Ammon's horn (tissue), 1 donor: Measurements from ENCODE around the gene MBD4.
"Not testable (repeated sequence)": the region's sequence is repeated elsewhere in the genome, so short reads cannot be mapped to it uniquely, and the experiment has no call there.

Source experiments
- DNase-seq: peaks from one replicate; pipeline ENCODE4 v3.0.0-alpha.2; 2016; ENCODE audit warnings: low spot score

The MBD4 gene

DNA sequence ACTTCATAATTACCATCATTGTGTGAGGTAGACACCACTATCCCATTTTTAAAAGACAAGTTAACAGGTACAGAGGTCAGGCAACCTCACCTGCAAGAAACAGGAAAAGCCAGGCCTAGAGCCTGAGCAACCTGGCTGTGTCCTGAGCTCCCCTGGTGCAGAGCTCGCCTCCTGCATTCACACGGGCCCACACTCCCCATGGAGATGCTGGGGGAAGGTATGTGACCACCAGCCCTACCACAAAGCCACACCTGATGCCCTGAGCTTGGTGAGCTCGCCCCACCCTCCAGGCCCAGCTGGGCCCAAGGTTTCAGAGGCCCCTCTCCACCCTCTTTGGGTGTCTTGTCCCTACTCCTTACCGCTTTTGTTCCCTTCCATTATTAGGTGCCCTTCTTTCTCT is 10.1 kb downstream of the MBD4 start:
- DNase-seq: no peak

DNA sequence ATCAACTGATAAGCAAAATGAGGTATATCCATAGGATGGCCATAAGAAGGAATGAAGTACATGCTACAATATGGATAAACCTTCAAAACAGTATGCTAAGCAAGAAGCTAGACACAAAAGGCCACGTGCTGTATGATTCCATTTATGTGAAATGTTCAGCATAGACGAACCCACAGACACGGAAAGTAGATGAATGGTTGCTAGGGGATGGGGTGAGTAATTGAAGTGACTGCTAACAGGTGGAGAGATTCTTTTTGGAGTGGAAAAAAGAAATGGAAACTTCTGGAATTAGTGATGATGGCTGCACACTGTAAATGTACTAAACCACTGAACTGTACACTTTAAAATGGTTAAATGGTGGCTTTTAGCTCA is 10.7 kb downstream of the MBD4 start:
- DNase-seq: no peak

- peak; percentile 99 for DNase-seq
Measured at GRCh38 chr3:129428376-129429079, 11.2 kb downstream of the MBD4 start, which contains the start of gene EFCAB12. Gene EFCAB12 (minus strand): TSS chr3:129428636. CDS start chr3:129428488, 148 bp downstream.

GRCh38 chr3:129428007-129428375 is 11.8 kb downstream of the MBD4 start:
- DNase-seq: no peak

DNA sequence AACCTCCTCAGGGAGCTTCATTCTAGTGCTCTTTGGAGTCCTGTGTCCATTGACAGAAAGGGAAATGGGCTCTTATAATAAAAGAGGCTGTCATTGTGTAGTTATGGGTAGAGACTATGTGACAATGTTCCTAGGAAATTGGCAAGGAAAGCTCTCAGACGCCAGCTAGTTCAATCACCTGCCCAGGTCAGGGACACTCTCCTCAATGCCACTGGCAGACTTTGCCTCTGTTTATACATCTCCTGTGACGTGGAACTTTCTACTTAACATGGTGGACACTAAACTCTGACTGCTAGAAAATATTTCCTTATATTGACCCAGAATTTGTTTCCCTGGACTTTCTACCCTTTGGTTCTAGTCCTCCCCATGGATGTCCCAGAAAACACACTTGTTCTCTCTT is 14.1 kb downstream of the MBD4 start:
- DNase-seq: no peak

- DNase-seq: no peak
Measured at GRCh38 chr3:129425213-129425612, 14.5 kb downstream of the MBD4 start.

- no peak for DNase-seq
Measured at GRCh38 chr3:129424185-129424841, 15.4 kb downstream of the MBD4 start.

DNA sequence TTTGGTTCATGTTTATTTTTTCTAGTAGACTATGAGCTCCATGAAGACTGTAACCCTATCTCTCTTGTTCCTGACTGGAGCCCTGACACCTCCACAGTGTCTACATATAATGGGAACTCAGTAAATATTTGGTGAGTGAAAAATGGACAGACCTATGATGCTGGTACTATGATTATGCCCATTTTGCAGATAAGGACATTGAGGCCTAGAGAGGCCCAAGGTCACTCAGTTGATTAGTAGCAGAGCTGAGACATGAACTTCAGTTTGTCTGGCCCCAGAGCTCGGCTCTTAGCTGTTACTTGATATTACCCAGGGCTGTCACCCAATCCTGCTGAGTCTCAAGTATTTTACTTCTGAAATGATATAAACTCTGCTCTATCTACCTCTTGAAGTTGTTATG is 16.9 kb downstream of the MBD4 start:
- DNase-seq: no peak

DNA sequence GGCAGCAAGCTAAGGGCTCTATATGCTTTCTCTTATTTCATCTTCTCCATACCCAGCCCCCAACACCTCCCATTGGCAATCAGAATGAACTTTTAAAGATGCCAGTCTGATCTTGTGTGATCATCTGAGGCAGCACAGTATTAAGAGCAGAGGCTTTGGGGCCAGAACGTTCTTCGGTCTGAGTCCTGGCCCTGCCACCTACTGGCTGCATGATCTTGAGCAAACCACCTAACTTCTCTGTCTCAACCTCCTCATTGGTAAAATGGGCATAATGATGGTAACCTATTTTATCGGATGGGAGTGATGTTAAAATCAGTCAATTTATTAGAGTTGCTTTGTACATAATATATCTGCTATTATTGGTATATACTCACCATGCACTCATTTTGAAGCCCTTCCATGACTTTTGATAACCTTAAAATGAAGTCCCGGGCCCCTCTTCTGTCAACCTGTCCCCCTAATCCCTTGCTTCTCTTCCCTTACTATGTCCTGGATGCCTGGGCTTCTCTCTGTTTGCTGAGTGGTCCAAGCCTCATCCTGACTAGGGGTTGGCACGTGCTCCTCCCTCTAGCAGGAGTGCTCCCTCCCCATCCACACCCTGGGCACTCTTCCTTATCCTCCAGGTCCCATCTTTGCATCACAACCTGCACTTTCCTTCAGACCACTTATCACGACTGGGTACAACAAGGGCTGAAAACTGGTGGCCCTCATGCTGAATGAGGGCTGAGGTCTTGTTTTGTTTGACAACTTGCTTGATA is 17.6 kb downstream of the MBD4 start:
- DNase-seq: no peak

DNA sequence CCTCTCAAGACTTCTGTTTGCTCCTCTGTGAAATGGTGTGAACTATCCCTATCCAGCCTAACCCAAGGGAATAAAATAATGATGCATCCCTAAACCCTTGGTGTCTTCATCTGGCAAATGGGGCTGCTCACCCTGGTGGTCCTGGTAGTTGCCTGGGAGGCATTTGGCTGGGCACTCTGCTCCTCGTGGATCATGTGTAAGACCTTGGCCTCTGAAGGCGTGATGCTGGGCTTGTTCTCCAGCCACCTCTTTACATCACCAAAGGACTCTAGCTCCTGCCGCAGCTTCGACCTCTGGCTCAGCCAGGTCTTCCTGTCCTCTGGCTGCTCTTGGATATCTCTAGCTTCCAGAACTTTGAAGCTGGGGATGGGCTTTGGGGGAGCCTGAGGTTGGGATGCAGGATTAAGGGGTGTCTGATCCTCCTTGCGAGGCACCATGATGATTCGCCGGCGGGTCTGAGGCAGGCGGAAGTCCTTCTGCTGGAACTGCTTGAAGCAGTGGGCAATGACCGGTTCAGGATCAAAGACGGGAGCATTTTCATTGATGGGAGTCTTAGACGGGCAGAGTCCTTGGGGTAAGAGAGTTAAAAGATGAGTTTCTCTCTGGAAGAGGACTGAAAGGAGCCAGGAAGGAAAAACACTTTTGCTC is 18.4 kb downstream of the MBD4 start:
- no peak for DNase-seq

GRCh38 chr3:129419476-129419875 is 20.3 kb downstream of the MBD4 start:
- no peak for DNase-seq

- no peak for DNase-seq
Measured at GRCh38 chr3:129418041-129418973, 21.4 kb downstream of the MBD4 start.

DNA sequence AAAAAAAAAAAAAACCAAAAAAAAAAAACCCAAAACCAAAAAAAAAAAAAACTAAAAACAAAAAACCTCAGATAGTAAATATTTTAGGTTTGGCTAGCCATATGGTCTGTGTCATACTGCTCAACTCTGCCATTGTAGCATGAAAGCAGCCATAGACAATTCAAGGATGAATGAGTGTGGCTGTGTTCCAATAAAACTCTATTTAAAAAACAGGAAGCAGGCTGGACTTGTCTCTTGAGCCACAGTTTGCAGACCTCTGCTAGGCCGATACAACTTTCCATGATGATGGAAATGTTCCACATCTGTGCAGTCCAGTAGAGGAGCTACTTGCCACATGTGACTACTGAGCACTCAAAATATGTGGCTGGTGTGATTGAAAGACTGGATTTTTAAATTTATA is 22.4 kb downstream of the MBD4 start:
- no peak for DNase-seq

GRCh38 chr3:129416415-129416814 is 23.3 kb downstream of the MBD4 start:
- no peak for DNase-seq

DNA sequence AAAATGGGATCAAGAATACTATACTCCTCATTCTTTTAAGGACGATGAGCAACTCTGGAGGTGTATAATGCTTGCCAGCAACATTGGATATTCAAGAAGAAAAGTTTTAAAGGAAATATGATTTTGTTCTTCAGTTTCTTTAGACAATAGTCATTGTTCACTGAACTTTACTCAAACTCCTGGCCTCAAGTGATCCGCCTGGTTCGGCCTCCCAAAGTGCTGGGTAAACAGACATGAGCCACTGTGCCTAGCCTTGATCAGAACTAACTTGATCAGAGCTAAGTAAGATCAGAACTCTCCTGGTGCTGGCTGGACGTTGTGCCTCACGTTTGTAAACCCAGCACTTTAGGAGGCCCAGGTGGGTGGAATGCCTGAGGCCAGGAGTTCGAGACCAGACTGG is 23.9 kb downstream of the MBD4 start:
- DNase-seq: no peak

GRCh38 chr3:129415378-129415777 is 24.4 kb downstream of the MBD4 start:
- no peak for DNase-seq

DNA sequence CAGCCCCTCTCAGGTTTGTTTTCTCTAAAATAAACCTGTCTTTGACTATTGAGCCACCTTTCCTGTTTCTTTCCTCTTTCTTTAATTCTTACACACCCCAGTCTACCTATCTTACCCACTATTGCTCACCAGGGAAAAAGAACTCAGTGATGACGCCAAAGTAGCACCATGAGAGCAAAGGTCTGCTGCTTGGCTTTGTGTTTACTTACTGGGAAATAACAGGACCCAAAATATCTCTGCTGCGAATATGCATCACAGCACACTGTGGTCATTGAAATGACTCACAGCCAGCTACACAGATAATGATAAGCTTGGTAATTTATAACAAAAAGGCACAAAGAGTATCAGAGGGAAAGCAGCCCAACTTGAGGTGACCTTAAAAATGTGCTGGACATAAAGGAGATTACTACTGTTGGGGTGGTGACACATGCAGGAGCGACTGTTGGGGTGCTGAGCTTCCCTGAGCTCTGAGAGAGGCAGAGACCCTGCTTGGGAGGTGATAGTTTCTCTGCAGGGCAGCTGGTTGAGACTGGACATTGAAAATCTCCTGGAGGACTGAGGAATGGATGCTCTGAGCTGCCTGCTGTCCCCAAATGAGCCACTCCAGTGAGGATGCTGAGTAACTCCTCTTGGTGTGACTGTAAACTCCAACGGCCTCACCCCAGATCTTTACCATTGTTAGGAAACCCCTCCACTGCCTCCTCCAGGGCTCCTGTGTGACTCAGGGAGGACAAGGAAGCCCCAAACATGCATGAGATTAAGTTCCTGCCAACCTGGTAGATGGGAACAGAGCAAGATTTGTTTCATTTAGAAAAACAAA is 25.9 kb downstream of the MBD4 start:
- DNase-seq: no peak

DNA sequence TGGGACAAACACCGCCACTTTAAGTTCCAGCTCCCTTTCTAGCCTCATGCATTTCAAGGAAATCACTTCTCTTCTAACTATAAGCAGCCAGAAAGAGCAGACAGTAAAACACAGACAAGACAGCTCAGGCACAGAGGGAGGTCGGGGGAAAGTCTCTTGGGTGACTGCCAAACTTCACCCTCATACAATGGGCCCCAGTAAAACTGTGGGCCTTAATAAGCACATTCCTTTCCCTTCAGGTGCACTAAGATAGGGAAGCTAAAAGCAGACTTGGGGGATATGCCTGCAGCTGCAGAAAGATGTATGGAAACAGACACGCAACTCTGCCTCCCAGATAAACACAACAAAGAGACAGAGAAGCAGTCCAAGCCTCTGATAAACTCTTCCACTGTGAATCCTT is 26.5 kb downstream of the MBD4 start:
- not testable (repeated sequence) for DNase-seq

DNA sequence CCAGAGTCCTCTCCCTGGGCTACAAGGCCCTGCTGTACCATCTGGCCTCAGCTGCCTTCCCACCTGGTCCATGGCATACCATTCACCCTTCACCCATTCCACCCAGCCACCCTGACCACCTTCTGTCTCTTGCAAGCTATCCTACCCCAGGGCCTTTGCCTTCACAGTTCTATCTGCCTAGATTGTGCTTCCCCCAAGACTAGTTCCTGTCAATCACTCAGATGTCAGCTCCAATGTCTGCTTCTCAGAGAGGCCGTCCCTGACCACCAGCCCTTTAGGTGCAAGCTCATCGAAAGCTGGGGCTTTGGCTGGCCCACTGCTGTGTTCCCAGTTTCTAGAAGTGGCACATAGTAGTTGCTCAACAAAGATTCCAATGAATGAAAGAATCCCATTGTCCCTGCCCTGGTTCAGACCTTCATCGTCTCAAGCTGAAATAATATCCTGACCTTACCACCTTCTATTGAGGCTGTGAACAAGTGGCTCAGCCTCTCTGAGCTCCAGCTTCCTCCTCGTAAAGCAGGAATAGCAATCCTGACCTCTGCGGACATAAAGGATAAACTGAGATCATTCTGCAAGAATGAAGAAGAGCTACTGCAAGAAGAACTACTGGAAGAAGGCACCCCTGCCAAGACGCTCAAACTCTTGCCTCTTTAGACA is 27.1 kb downstream of the MBD4 start:
- no peak for DNase-seq

- DNase-seq: no peak
Measured at GRCh38 chr3:129410971-129411370, 28.8 kb downstream of the MBD4 start.
